Fibroblast of lung (primary cell): Measurements from ENCODE around the gene UPF1.

Experiments used
- EZH2 ChIP-seq: IDR thresholded peaks from 2 replicates; pipeline ENCODE4 v1.5.1; 2012; ENCODE audit warnings: low read length, control low read depth, mild to moderate bottlenecking; ENCODE audit errors: missing control alignments
- TF ChIP-seq, protein P1 (sequence below), 2 donors: IDR thresholded peaks in 1 of 2; conservative IDR thresholded peaks in 1 of 2; 1 replicate in 1 of 2; 2 replicates in 1 of 2; pipeline ENCODE4 v1.5.1; 2011 to 2012; ENCODE audit warnings: low read length in 2 of 2, control low read depth in 1 of 2, inconsistent platforms in 1 of 2, low read depth in 1 of 2, mild to moderate bottlenecking in 1 of 2

DNA sequence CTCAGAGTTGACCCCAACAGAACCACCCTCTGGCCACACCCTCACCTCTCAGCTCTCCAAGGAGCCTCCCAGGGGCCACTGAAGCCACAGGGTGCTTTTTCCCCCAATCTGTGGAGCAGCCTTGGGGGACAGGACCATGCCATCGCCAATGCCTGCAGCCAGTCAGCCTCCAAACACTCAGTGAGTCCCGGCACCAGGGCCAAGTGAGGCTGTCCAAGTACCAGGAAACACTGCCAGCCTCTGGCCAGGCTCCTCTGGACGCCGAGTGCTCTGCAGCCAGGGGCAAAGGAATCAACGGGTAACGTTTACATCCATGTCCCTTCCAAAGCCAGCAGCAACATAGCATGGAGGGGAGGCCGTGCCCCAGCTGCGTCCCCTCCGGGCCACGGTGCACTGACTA lies 31.1 kb upstream of the UPF1 start:
- TF ChIP-seq EZH2: no peak
- TF ChIP-seq, protein P1, sequence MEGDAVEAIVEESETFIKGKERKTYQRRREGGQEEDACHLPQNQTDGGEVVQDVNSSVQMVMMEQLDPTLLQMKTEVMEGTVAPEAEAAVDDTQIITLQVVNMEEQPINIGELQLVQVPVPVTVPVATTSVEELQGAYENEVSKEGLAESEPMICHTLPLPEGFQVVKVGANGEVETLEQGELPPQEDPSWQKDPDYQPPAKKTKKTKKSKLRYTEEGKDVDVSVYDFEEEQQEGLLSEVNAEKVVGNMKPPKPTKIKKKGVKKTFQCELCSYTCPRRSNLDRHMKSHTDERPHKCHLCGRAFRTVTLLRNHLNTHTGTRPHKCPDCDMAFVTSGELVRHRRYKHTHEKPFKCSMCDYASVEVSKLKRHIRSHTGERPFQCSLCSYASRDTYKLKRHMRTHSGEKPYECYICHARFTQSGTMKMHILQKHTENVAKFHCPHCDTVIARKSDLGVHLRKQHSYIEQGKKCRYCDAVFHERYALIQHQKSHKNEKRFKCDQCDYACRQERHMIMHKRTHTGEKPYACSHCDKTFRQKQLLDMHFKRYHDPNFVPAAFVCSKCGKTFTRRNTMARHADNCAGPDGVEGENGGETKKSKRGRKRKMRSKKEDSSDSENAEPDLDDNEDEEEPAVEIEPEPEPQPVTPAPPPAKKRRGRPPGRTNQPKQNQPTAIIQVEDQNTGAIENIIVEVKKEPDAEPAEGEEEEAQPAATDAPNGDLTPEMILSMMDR (conservative IDR thresholded peaks at IDR 0.05 in 1 of 2, IDR thresholded peaks at IDR 0.05 in 1 of 2; ENCODE audit: low read depth in 1 of 2, low read length in 2 of 2): no peak
